Endothelial cell of hepatic sinusoid (primary cell): Measurements from ENCODE around the gene SHC1.

Experiments used
- in situ Hi-C: cut with HindIII; loops from 2 replicates; pipeline ENCODE4 v1.10.0; 2017; ENCODE audit warnings: low sequenced_read_pairs

SHC1 gene

DNA sequence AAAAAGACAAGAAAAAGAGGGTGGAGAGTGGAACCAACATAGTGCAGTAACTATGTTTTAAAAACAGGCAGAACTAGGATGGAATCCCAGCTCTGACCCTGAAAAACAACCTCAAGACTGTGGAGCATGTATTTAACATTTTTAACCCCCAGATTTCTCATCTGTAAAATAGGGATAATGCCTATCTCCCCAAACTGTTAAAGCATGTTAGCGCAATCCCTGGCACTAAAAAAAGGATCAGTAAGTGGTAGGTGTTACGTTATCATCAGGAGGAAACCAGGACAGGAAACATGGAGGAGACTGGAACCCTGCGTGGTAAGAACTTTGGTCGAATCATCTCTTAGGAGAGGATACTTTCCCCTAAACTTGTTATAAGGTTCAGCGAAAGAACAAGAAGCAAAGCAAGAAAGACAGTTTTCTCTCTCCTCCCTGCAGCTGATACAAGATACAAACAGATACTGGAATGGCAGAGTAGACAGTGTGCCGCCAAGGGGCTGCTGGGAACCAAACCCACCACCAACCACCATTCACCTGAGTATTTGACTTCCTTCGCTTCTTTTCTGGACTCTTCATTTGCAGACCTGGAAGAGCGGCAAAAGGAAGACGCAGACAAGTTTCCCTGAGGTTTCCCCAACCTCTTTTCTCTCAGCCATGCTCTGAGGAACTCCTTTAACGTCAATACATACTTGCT lies 10.0 kb downstream of the SHC1 start:
- in situ Hi-C loops: no loop called here

DNA sequence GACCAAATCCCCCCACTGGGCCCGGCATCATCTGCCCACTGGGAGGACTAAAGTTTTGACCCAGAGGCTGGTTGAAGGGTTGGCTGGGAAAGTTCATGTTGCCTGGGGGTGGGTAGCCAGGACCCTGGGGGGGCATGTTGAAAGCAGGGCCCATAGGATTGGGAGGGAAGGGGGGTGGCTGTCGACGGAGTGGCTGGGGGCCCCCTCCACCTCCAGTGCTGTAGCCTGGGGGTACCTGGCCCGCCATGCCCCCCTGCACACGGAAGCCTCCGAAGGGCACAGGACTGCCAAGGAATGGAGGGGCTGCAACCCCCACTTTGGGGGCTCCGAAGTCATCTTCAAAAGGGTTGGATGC lies 11.1 kb downstream of the SHC1 start:
- in situ Hi-C loops: loop anchor here (5.0 kb wide), 2 partner anchors 47 to 53 kb away; no protein-coding TSS in a partner anchor

DNA sequence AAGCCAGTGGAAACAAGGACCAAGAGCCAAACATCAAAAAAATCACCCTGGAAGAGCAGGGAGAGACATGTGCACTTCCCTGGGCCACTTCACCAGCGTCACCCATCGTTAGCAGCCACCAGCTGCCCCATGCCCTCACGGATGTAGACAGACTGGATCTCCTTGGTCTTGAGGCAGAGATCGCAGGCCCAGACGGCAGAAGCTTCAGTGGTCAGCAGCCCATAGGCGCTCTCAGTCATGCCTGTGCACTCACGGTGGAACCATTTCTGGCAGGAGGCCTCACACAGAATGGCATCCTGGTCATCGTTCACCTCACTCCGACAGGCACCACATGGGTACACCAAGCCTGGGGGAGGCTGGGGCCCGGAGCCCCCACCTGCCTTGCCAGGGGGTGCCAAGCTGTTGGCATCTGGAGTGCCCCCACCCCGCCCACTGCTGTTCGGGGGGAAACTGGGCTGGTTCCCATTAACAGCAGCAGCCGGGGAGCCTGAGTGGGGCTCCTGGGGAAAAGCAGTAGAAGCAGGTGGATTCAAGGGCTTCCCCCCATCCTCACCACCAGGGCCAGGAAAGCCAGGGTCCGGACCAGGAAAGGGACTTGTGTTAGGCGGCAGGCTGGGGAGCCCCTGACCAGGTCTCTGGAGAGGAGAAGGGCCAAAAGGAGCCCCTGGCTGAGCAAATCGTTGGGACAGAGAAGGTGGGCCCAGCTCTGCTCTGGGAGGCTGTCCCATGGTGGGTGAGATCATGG lies 11.7 kb downstream of the SHC1 start:
- in situ Hi-C loops: loop anchor here (5.0 kb wide), 2 partner anchors 47 to 53 kb away; no protein-coding TSS in a partner anchor

DNA sequence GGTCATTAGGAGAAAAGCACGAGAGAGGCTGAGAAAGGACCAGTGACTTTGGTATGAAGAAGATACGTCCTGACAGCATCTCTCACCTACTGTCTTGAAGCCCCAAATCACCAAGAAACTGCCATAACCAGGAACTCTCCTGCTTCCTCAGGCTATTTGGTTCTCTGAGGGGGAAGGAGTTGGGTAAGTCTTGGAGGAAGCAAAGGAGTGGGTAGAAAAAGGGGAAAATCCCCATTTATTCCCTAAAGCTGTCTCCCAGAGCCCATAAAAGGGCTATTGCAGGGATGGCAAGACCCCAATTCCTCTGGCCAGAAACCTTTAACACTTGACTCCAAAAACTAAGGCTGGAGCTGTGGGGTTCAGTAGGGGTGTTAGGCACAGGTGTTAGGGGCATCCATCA lies 12.5 kb downstream of the SHC1 start:
- in situ Hi-C loops: loop anchor here (5.0 kb wide), 2 partner anchors 46 to 54 kb away; no protein-coding TSS in a partner anchor

DNA sequence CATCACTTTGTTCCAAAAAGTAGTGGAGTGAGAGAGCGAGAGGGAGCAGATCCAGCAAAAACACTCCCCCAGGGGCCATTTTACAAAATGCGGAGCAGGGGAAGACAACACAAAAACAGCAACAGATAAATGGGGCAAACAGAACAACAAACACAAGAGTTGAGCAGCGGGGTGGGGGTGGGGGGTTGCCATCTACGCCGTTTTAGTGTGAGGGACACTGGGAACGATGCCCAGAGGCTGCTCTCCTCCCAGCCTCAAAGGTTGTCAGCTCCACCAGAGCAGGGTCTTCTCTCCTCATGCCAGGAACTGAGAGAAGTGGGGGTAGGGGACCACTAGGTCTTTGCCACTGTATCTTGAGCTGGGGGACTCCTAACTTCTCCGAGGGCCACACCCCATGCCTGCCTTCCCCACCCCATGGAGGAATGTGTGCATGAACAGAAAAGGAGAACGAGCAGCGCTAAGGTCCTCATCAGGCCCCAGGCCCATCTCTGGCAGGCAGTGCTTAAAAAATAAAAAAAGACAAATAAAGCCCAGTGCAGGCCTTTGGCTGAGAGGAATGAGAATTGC lies 13.4 kb downstream of the SHC1 start:
- in situ Hi-C loops: loop anchor here (5.0 kb wide), 2 partner anchors 45 to 55 kb away; no protein-coding TSS in a partner anchor

DNA sequence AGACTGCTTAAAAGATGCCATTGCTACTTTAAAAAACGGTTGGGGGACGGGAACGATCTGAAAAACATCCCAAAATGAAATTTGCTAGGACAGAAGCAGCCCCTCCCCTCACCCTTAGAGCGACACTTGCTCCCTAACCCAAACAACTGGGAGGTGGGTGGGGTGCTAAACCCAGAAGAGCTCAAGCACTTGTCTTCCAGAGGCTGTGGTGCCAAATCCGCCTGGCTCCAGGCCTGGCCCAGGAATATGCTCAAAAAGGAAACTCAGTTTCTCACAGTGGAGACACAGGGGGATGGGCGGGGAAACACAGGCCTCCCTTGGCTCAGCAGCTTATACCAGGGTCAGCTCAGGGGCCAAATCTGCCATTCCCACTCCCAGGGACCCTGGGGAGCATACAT lies 14.0 kb downstream of the SHC1 start:
- in situ Hi-C loops: loop anchor here (5.0 kb wide), 2 partner anchors 44 to 56 kb away; no protein-coding TSS in a partner anchor

GRCh38 chr1:154955718-154956543 lies 14.6 kb downstream of the SHC1 start, which contains the start of gene PBXIP1:
PBXIP1 (minus strand) TSS chr1:154956099; CDS start chr1:154953721, 2,378 bp downstream.
- in situ Hi-C loops: loop anchor here (5.0 kb wide), 2 partner anchors 44 to 56 kb away; no protein-coding TSS in a partner anchor

GRCh38 chr1:154955039-154955717 lies 15.4 kb downstream of the SHC1 start:
- in situ Hi-C loops: loop anchor here (5.0 kb wide), 2 partner anchors 43 to 57 kb away; no protein-coding TSS in a partner anchor

DNA sequence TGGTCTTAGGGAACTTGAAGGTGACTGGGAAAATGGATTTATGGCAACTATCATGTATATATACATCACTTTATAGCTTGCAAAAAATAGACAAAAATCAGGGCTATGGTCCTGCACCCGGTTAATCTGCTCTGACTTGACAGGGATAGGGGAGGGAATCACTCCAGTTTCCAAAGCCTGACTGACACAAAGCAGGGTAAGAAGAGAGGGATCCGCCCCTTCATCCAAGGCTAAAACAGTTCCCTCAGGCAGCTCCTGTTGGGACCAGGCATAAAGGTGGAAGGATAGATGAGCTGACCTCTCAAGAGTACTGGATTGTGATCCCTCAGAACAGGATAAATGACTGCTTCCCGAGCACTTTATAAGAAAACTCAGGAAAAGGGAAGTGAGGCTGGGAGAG lies 16.0 kb downstream of the SHC1 start:
- in situ Hi-C loops: no loop called here

DNA sequence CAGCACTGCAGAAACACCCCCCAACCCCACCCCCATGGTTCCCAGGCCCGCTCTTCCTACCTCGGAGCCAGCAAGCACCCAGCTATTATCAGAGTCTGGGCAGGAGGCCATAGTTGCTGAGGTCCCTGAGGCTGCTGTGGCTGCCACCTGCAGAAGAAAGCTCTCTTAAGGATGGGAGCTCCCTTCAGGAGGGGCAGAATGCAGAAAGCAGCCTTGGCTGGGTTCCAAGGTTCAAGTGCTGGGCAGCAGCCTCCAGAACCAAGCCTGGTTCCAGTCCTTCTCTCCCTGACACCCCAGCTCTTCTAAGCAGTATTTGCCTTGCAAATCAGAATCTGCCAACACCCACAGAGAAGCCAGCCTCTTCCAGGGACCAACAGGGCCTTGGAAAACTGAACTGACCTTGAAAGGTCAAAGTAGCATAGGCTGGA lies 16.9 kb downstream of the SHC1 start:
- in situ Hi-C loops: no loop called here

DNA sequence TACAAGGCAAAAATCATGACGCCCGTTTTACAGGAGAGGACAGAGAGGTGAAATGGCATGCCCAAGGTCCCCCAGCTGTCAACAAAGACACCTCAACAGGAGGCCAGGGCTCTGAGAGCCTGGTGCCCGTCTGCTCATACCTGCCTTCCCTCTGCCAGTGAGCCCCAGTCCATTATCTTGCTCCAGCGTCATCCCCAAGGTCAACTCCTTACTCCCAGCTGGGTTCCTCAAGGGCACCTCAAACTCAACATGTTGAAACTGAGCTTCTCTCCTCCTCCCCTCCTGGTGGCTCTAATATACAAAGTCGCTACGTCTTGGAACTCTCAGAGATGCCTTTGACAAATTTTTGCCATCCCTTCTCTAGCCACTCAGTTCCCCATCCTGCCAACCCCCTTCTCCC lies 17.9 kb downstream of the SHC1 start:
- in situ Hi-C loops: no loop called here

GRCh38 chr1:154951901-154952657 lies 18.5 kb downstream of the SHC1 start:
- in situ Hi-C loops: no loop called here

DNA sequence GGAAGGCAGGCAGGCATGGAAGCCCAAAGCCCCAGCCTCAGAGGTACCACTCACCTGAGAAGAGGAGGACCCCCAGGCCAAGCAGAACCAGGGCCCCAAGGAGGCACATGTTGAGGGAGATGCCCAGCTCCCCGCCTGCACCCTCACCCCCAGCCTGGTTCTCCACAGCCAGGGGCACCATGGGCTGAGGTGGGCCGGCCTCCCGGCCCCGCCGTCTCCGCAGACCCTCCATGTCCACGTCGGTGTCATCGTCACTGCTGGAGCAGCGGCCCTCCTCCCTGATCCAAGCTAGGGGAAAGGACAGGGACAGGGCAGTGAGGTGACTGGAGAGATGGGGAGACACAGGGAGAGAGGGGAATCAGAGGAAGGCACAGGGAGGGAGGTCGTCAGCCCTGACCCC lies 22.5 kb downstream of the SHC1 start:
- in situ Hi-C loops: no loop called here

- in situ Hi-C loops: no loop called here
Observed at GRCh38 chr1:154945962-154946850, 24.3 kb downstream of the SHC1 start.

- in situ Hi-C loops: no loop called here
Observed at GRCh38 chr1:154945160-154945961, 25.2 kb downstream of the SHC1 start.

GRCh38 chr1:154944401-154945159 lies 26.0 kb downstream of the SHC1 start:
- in situ Hi-C loops: no loop called here
